Measurements from ENCODE around the gene GON4L. TPM values are rescaled to one million over a fixed set of nuclear protein-coding genes. Genes with fewer than 3 reads are reported as not detected.
A peak's percentile ranks its signal among the peaks of the same experiment; 100 is the strongest.

The GON4L gene
- total RNA-seq, 1 donor from 2014 or later, result 19.9 TPM

DNA sequence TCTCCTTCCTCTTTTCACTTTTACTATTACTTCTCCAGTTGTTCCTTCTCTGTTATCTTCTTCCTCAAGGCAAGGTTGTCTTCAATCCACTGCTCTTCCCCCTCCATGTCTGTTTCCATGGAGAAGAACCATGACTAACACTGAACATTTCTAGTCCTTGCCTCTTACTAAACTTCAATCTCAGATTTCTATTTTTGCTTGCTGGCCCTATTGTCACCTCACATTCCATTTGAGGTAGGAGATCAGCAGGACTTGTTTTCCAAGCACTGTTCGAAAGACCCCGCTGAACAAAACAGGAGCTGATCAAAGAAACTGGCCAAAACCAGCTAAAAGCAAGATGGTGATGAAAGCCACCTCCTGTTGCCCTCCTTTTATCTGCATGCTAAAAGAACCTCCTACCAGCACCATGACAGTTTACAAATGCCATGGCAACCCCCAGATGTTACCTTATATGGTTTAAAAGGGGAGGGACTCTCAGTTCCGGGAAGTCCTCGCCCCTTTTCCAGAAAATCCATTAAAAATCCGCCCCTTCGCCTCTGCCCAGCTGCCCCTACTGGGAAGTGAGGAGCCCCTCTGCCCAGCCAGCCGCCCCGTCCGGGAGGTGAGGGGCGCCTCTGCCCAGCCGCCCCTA lies 22.6 kb downstream of the GON4L start:
- Histone ChIP-seq H3K27me3 (no peaks in the 10 kb centered on the region), H3K4me1 (no peaks in the 10 kb centered on the region), H3K27ac (peak overlapping the region in 1 of 2 donors; percentile 32), H3K4me3 (no peak overlapping the region), H3K9me3 (no peaks in the 10 kb centered on the region), H3K36me3 (peaks cover 0 to 2% of the 10 kb centered on the region in 2 donors)
- intact Hi-C loops (cut with DNase I), result no loop called here
- DNase-seq (ENCODE audit: low spot score in 2 of 2), result no peak
- no peak for TF ChIP-seq CTCF (IDR thresholded peaks at IDR 0.05)

GRCh38 chr1:155833665-155834295 lies 23.2 kb downstream of the GON4L start:
- no peak overlapping the region for H3K4me3 ChIP-seq
- H3K27ac ChIP-seq, result no peak overlapping the region
- H3K9me3 ChIP-seq, result no peaks in the 10 kb centered on the region
- no peak for TF ChIP-seq CTCF (IDR thresholded peaks at IDR 0.05)
- DNase-seq (ENCODE audit: low spot score in 2 of 2), result no peak
- H3K27me3 ChIP-seq, result no peaks in the 10 kb centered on the region
- H3K36me3 ChIP-seq, result peaks cover 0 to 2% of the 10 kb centered on the region in 2 donors
- intact Hi-C loops (cut with DNase I), result no loop called here
- H3K4me1 ChIP-seq, result no peaks in the 10 kb centered on the region

DNA sequence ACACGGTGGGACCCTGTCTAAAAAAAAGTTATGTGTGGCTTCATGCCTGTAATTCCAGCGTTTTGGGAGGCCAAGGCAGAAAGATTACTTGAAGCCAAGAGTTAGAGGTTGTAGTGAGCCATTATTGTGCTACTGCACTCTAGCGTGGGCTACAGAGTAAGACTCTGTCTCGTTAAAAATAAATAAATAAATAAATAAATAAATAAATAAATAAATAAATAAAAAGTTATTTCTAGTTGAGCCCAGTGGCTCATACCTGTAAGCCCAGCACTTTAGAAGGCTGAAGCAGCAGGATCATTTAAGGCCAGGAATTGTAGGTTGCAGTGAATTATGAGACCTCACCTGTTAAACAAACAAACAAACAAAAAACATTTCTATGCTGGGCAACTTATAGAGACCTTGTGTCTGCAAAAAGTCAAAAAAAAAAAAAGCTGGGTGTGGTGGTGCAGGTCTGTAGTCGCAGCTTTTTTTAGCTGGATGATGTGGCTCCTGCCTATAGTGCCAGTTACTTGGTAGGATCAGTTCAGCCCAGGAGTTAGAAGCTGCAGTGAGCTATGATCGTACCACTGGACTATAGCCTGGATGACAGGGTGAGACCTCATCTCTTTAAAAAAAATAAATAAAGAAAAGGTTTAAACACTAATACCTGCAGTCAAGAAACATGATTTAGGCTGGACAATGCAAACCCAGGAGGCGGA lies 25.6 kb downstream of the GON4L start:
- Histone ChIP-seq H3K27ac (no peak overlapping the region), H3K36me3 (peaks cover 2 to 4% of the 10 kb centered on the region in 2 donors), H3K4me3 (no peak overlapping the region), H3K4me1 (no peaks in the 10 kb centered on the region), H3K9me3 (no peaks in the 10 kb centered on the region), H3K27me3 (no peaks in the 10 kb centered on the region)
- no peak for TF ChIP-seq CTCF (IDR thresholded peaks at IDR 0.05)
- no peak for DNase-seq (ENCODE audit: low spot score in 2 of 2)
- intact Hi-C loops (cut with DNase I), result no loop called here

DNA sequence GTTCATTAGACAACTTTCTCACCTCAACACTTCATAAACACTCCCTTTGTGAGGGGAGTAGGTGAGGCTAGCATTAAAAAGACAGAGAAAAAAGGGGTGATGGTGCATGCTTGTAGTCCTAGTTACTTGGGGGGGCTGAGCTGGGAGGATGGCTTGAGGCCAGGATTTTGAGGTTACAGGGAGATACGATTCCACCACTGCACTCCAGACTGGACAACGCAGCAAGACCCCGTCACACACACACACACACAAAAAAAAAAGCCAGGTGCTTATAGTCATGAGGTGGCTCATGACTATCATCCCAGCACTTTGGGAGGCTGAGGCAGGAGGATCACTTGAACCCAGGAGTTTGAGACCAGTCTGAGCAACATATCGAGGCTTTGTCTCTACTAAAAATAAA lies 29.6 kb downstream of the GON4L start:
- no peak for TF ChIP-seq CTCF (IDR thresholded peaks at IDR 0.05)
- Histone ChIP-seq H3K4me1 (no peaks in the 10 kb centered on the region), H3K4me3 (no peak overlapping the region), H3K9me3 (no peaks in the 10 kb centered on the region), H3K36me3 (peaks cover 36 to 38% of the 10 kb centered on the region in 2 donors), H3K27me3 (no peaks in the 10 kb centered on the region), H3K27ac (no peak overlapping the region)
- no peak for DNase-seq (ENCODE audit: low spot score in 2 of 2)
- intact Hi-C loops (cut with DNase I), result no loop called here

GRCh38 chr1:155816351-155816750 lies 40.7 kb downstream of the GON4L start:
- no peaks in the 10 kb centered on the region for H3K4me1 ChIP-seq
- no peaks in the 10 kb centered on the region for H3K27me3 ChIP-seq
- H3K9me3 ChIP-seq, result no peaks in the 10 kb centered on the region
- DNase-seq (ENCODE audit: low spot score in 2 of 2), result no peak
- H3K27ac ChIP-seq, result no peak overlapping the region
- H3K4me3 ChIP-seq, result no peak overlapping the region
- H3K36me3 ChIP-seq, result peaks cover 69 to 71% of the 10 kb centered on the region in 2 donors
- no peak for TF ChIP-seq CTCF (IDR thresholded peaks at IDR 0.05)
- intact Hi-C loops (cut with DNase I), result no loop called here
